Uterus (tissue), 4 donors: ENCODE results near the gene RDH14. TPM values are rescaled to one million over a fixed set of nuclear protein-coding genes. Genes with fewer than 3 reads are reported as not detected.

Experiments used
- DNase-seq, 2 donors: peaks; one replicate each; pipeline ENCODE4 v3.0.0-alpha.2; 2019 to 2020
- H3K27ac ChIP-seq, 2 donors: fragments of 200-600 bp; sonication (generic); 1 replicate in 1 of 2; 2 replicates in 1 of 2; pipeline ENCODE4 v1.5.1; 2016 to 2018
- H3K27me3 ChIP-seq, 2 donors: fragments of 200-600 bp; sonication (generic); one replicate each; pipeline ENCODE4 v1.5.1; 2018 to 2019; ENCODE audit warnings: control low read depth in 1 of 2
- H3K36me3 ChIP-seq, 2 donors: fragments of 200-600 bp; sonication (generic); one replicate each; pipeline ENCODE4 v1.5.1; 2019; ENCODE audit warnings: control low read depth in 1 of 2
- H3K4me1 ChIP-seq, 2 donors: fragments of 200-600 bp; sonication (generic); one replicate each; pipeline ENCODE4 v1.5.1; 2018 to 2019; ENCODE audit warnings: control low read depth in 1 of 2
- H3K4me3 ChIP-seq, 2 donors: fragments of 200-600 bp; sonication (generic); 1 replicate in 1 of 2; 2 replicates in 1 of 2; pipeline ENCODE4 v1.5.1; 2018 to 2019; ENCODE audit warnings: mild to moderate bottlenecking in 1 of 2
- H3K9me3 ChIP-seq, 2 donors: fragments of 200-600 bp; sonication (generic); one replicate each; pipeline ENCODE4 v1.5.1; 2019; ENCODE audit warnings: control low read depth in 1 of 2
- CTCF ChIP-seq, 4 experiments: fragments of 200-600 bp in 2 of 4; fragments of 450-650 bp in 2 of 4; sonication (generic) in 2 of 4; IDR thresholded peaks; one replicate each; pipeline ENCODE4 v1.5.1; 2016 to 2019; ENCODE audit warnings: antibody characterized with exemption in 4 of 4, mild to moderate bottlenecking in 2 of 4, moderate library complexity in 1 of 4
- POLR2A ChIP-seq, 2 donors: fragments of 450-650 bp; IDR thresholded peaks; one replicate each; pipeline ENCODE4 v1.6.1; 2016; ENCODE audit warnings: antibody characterized with exemption in 2 of 2, mild to moderate bottlenecking in 1 of 2, moderate library complexity in 1 of 2
- intact Hi-C: fragments of 100-400 bp; cut with DNase I; formaldehyde crosslinking; loops from one replicate; pipeline ENCODE4 v1.15.1; 2023; ENCODE audit warnings: low total_unique reads
- total RNA-seq, 4 donors: library from RNA; depleted of rRNA in 3 of 4; stranded (reverse); fragments of >200 nt in 3 of 4; gene quantifications; one replicate each; pipeline versions ENCODE4 v1.1.0 to v1.2.4, GENCODE V29; 2014 to 2023
- donor health status: DM: yes; HTN: yes; CAD: no.

The RDH14 gene
- total RNA-seq, 4 donors from 2014 or later = 13.2 to 39.6 (median 25.6) TPM

- TF ChIP-seq CTCF (IDR thresholded peaks at IDR 0.05) = no peak
- no peak for TF ChIP-seq POLR2A (IDR thresholded peaks at IDR 0.05)
- DNase-seq = no peak
- H3K9me3 ChIP-seq = no peaks in the 10 kb centered on the region
- no peak overlapping the region for H3K4me3 ChIP-seq
- no peak overlapping the region for H3K27ac ChIP-seq
- no peaks in the 10 kb centered on the region for H3K27me3 ChIP-seq
- intact Hi-C loops = loop anchor here (10.0 kb wide), 1 partner anchor 1342 kb away; no protein-coding TSS in a partner anchor
- H3K4me1 ChIP-seq = peaks cover 4 to 10% of the 10 kb centered on the region in 2 donors
- H3K36me3 ChIP-seq = no peaks in the 10 kb centered on the region
Measured at GRCh38 chr2:18522484-18523146, 37.8 kb downstream of the RDH14 start.

- DNase-seq = peak; percentile 88 to 92
- intact Hi-C loops = loop anchor here (10.0 kb wide), 1 partner anchor 1344 kb away; no protein-coding TSS in a partner anchor
- H3K9me3 ChIP-seq = no peaks in the 10 kb centered on the region
- H3K36me3 ChIP-seq = no peaks in the 10 kb centered on the region
- no peak overlapping the region for H3K4me3 ChIP-seq
- TF ChIP-seq CTCF (IDR thresholded peaks at IDR 0.05) (peak; percentile 76 to 94 (median 90)), POLR2A (IDR thresholded peaks at IDR 0.05) (no peak)
- H3K27ac ChIP-seq = peak overlapping the region; percentile 69 to 79
- peaks cover 4 to 10% of the 10 kb centered on the region in 2 donors for H3K4me1 ChIP-seq
- no peaks in the 10 kb centered on the region for H3K27me3 ChIP-seq
Measured at GRCh38 chr2:18520451-18521425, 39.7 kb downstream of the RDH14 start.

- H3K9me3 ChIP-seq = no peaks in the 10 kb centered on the region
- no peaks in the 10 kb centered on the region for H3K36me3 ChIP-seq
- DNase-seq = peak in 1 of 2 donors; percentile 46
- intact Hi-C loops = loop anchor here (10.0 kb wide), 1 partner anchor 1345 kb away; no protein-coding TSS in a partner anchor
- peak overlapping the region; percentile 69 to 79 for H3K27ac ChIP-seq
- peaks cover 4 to 10% of the 10 kb centered on the region in 2 donors for H3K4me1 ChIP-seq
- H3K27me3 ChIP-seq = no peaks in the 10 kb centered on the region
- H3K4me3 ChIP-seq = no peak overlapping the region
- TF ChIP-seq CTCF (IDR thresholded peaks at IDR 0.05) (no peak), POLR2A (IDR thresholded peaks at IDR 0.05) (no peak)
Measured at GRCh38 chr2:18519914-18520450, 40.5 kb downstream of the RDH14 start.

- intact Hi-C loops = no loop called here
- no peak for DNase-seq
- no peaks in the 10 kb centered on the region for H3K36me3 ChIP-seq
- H3K27ac ChIP-seq = peak overlapping the region; percentile 69 to 79
- H3K4me3 ChIP-seq = no peak overlapping the region
- peaks cover 4 to 10% of the 10 kb centered on the region in 2 donors for H3K4me1 ChIP-seq
- no peaks in the 10 kb centered on the region for H3K9me3 ChIP-seq
- TF ChIP-seq CTCF (IDR thresholded peaks at IDR 0.05) = no peak
- TF ChIP-seq POLR2A (IDR thresholded peaks at IDR 0.05) = no peak
- no peaks in the 10 kb centered on the region for H3K27me3 ChIP-seq
Measured at GRCh38 chr2:18518116-18519111, 42.0 kb downstream of the RDH14 start.
